Aortic smooth muscle cell (primary cell): ENCODE results near the gene SESN2. TPM values are rescaled to one million over a fixed set of nuclear protein-coding genes. Genes with fewer than 3 reads are reported as not detected.

Source experiments
- total RNA-seq: library from RNA; depleted of rRNA; stranded (reverse); fragments of >200 nt; gene quantifications from 2 replicates; pipeline ENCODE4 v1.2.3, GENCODE V29; 2014

SESN2 gene
- 9.0 and 13.3 TPM in 2 replicates for total RNA-seq

DNA sequence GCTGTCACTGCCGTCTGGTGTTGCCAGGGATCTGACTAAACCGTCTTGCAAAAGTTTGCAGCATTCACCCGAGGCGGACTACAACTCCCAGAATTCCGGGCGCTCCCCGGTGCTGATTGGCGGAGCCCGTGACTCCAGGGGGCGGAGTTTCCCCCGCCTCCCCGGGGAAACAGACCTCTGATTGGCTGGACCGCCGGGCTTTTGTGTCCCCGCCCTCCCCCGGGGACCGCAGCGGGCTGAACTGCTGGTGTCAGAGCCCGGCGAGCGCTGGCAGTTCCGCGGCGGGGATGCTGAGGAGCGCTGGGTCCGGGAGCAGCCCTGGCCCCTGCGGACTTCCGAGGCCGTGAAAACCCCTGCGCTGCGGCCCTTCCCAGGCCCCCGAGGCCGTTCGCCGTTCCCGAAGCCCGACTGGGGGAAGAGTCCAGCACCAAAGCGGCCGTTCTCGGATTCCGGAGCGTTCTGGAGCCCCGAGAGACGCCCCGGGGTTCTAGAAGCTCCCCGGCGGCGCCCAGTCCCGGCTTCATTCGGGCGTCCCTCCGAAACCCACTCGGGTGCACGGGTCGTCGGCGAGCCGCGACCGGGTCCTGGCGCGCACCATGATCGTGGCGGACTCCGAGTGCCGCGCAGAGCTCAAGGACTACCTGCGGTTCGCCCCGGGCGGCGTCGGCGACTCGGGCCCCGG lies at the start of gene SESN2:
Gene SESN2 (plus strand): TSS at position 267 of the 682 bp plus-strand sequence. CDS start 330 bp downstream, at position 597.

GRCh38 chr1:28232558-28233263 lies 26.6 kb upstream of the SESN2 start, which contains the start of gene DNAJC8:
Gene DNAJC8 (minus strand): TSS chr1:28233029. CDS start chr1:28232998, 31 bp downstream.

DNA sequence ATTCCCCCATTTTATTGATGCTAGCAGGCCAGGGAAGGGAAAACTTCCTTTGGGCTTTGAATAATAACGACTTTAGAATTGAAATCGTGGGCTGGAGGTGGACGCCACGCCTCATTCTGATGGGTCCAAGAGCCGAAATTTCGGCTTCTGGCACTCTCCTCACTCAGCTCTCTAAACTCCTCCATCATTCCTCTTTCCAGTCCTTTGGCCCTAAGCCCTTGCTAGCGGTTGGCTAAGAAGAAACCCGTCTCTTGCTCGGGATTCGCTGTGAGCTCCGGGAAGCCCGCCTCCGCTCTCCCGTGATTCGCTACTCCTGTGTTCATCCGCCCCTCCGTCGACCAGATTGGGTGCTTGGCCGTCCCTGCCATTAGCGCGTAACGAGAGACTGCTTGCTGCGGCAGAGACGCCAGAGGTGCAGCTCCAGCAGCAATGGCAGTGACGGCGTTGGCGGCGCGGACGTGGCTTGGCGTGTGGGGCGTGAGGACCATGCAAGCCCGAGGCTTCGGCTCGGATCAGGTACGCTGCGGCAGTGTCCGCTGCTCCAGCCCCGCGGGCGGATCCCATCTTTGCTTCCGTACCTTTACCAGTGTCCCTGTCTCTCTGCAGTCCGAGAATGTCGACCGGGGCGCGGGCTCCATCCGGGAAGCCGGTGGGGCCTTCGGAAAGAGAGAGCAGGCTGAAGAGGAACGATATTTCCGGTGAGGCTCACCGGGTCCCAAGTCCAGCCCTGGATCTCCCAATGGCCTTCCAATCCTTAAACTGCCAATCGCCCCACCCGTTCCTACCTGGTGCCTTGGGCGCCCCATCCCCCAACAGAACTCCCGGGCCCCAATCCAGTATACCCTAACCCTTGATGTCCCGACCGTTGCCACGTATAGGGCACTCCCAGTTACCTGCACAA lies 23.3 kb upstream of the SESN2 start, which contains the start of gene ATP5IF1:
Gene ATP5IF1 (plus strand): TSS at position 370 of the 901 bp plus-strand sequence. CDS start 60 bp downstream, at position 430.

Other genes with a start within 250 kb of the SESN2 start
- gene EYA3, start 170.9 kb upstream of the SESN2 start, total RNA-seq, result 8.9 and 14.1 TPM in 2 replicates
- not detected in 2 replicates for gene PTAFR, start 82.8 kb upstream of the SESN2 start, total RNA-seq
- gene DNAJC8, start 26.5 kb upstream of the SESN2 start, total RNA-seq, result 62.6 and 68.3 TPM in 2 replicates
- 238 and 279 TPM in 2 replicates for gene ATP5IF1, start 23.4 kb upstream of the SESN2 start, total RNA-seq
- gene MED18, start 69.5 kb downstream of the SESN2 start, total RNA-seq, result 19.6 and 21.3 TPM in 2 replicates
- 6.3 and 9.0 TPM in 2 replicates for gene PHACTR4, start 110.2 kb downstream of the SESN2 start, total RNA-seq
- 21.8 and 26.3 TPM in 2 replicates for gene RCC1, start 246.5 kb downstream of the SESN2 start, total RNA-seq